PC-3 (cell line): ENCODE results near the gene ACKR1. TPM values are rescaled to one million over a fixed set of nuclear protein-coding genes. Genes with fewer than 3 reads are reported as not detected.
A peak's percentile ranks its signal among the peaks of the same experiment; 100 is the strongest.

Experiments
- ATAC-seq: fragments of 200-7000 bp; cut with Tn5 transposase; 2 replicates; pipeline ENCODE4 v1.9.1; 2020; ENCODE audit warnings: mild to moderate bottlenecking, moderate library complexity
- BruUV-seq: library from RNA; stranded (reverse); fragments of 400-500 nt; replicated peaks from 2 replicates; lab custom pipeline; 2021; lab: Mats Ljungman, UMichigan
- CTCF ChIA-PET: fragments of 300-600 bp; sonication (Branson Sonifier 250); formaldehyde crosslinking; loops from one replicate; lab custom pipeline; 2022; ENCODE audit warnings: antibody characterized with exemption; lab: Charles Lee
- POLR2A ChIA-PET: fragments of 300-600 bp; sonication (Branson Sonifier 250); formaldehyde crosslinking; loops from one replicate; lab custom pipeline; 2022; ENCODE audit warnings: antibody characterized with exemption; ENCODE audit not compliant: unreplicated experiment; lab: Charles Lee
- DNase-seq: peaks from one replicate; pipeline ENCODE4 v3.0.0-alpha.2; 2015
- H2AFZ ChIP-seq: fragments of 300-600 bp; sonication (generic); 2 replicates; pipeline ENCODE4 v1.6.0; 2016; ENCODE audit warnings: antibody characterized with exemption, low read length
- H3F3A ChIP-seq: fragments of 300-600 bp; sonication (generic); one replicate; pipeline ENCODE4 v1.6.0; 2017; ENCODE audit warnings: antibody characterized with exemption, low read length, control low read depth, mild to moderate bottlenecking; ENCODE audit not compliant: unreplicated experiment
- H3K27ac ChIP-seq: fragments of 300-600 bp; sonication (generic); 2 replicates; pipeline ENCODE4 v1.5.1; 2016; ENCODE audit warnings: mild to moderate bottlenecking, low read length
- H3K27me3 ChIP-seq: fragments of 300-600 bp; sonication (generic); 2 replicates; pipeline ENCODE4 v1.6.1; 2016; ENCODE audit warnings: low read length, mixed read lengths
- H3K36me3 ChIP-seq: fragments of 300-600 bp; sonication (generic); 2 replicates; pipeline ENCODE4 v1.6.1; 2016; ENCODE audit warnings: low read depth, mixed run types, low read length, mixed read lengths
- H3K4me1 ChIP-seq: fragments of 300-600 bp; sonication (generic); 2 replicates; pipeline ENCODE4 v1.5.1; 2016; ENCODE audit warnings: low read length; ENCODE audit not compliant: insufficient read depth
- H3K4me2 ChIP-seq: fragments of 300-600 bp; sonication (generic); 2 replicates; pipeline ENCODE4 v1.6.0; 2016; ENCODE audit warnings: low read length
- H3K4me3 ChIP-seq: fragments of 300-600 bp; sonication (generic); 2 replicates; pipeline ENCODE4 v1.5.1; 2016; ENCODE audit warnings: mild to moderate bottlenecking, low read length, mixed read lengths
- H3K79me2 ChIP-seq: fragments of 300-600 bp; sonication (generic); 2 replicates; pipeline ENCODE4 v1.6.1; 2017; ENCODE audit warnings: low read length, mixed read lengths
- H3K9ac ChIP-seq: fragments of 300-600 bp; sonication (generic); 2 replicates; pipeline ENCODE4 v1.6.0; 2016; ENCODE audit warnings: mild to moderate bottlenecking, low read length
- H3K9me2 ChIP-seq: fragments of 300-600 bp; sonication (generic); replicated peaks from 2 replicates; pipeline ENCODE4 v1.6.1; 2016; ENCODE audit warnings: mixed run types, low read length, mixed read lengths
- H3K9me3 ChIP-seq: fragments of 300-600 bp; sonication (generic); 2 replicates; pipeline ENCODE4 v1.6.1; 2016; ENCODE audit warnings: low read length, mixed read lengths
- H4K20me1 ChIP-seq: fragments of 300-600 bp; sonication (generic); 2 replicates; pipeline ENCODE4 v1.6.1; 2016; ENCODE audit warnings: low read length, mixed read lengths
- CTCF ChIP-seq: fragments of 300-600 bp; sonication (generic); conservative IDR thresholded peaks from 2 replicates; pipeline ENCODE4 v1.5.1; 2017; ENCODE audit warnings: antibody characterized with exemption, low read depth, mild to moderate bottlenecking, low read length
- EZH2 ChIP-seq: fragments of 300-600 bp; sonication (generic); IDR thresholded peaks from one replicate; pipeline ENCODE4 v1.6.1; 2017; ENCODE audit warnings: antibody characterized with exemption, mild to moderate bottlenecking, low read length; ENCODE audit not compliant: unreplicated experiment
- EZH2phosphoT487 ChIP-seq: fragments of 300-600 bp; sonication (generic); IDR thresholded peaks from 2 replicates; pipeline ENCODE4 v1.6.1; 2018; ENCODE audit warnings: mild to moderate bottlenecking, antibody characterized with exemption, low read length, borderline replicate concordance
- intact Hi-C: fragments of 100-400 bp; cut with micrococcal nuclease; formaldehyde crosslinking; loops from 2 replicates; pipeline ENCODE4 v1.9.0; 2023
- total RNA-seq: library from RNA; depleted of rRNA; stranded (reverse); fragments of >200 nt; gene quantifications from 2 replicates; pipeline ENCODE4 v1.2.3, GENCODE V29; 2014

Gene ACKR1
- total RNA-seq, 1 experiment from 2014 or later: not detected

- Histone ChIP-seq H3K79me2 (no peaks in the 10 kb centered on the region), H3K4me1 (peaks cover 4% of the 10 kb centered on the region; the same call in 1 of the 2 replicates), H3K36me3 (no peaks in the 10 kb centered on the region), H2AFZ (no peak overlapping the region), H3K27me3 (peaks cover 46% of the 10 kb centered on the region), H3K27ac (no peak overlapping the region), H3K4me2 (no peak overlapping the region), H3K9ac (no peak overlapping the region), H3K4me3 (no peak overlapping the region), H4K20me1 (no peaks in the 10 kb centered on the region), H3K9me3 (no peaks in the 10 kb centered on the region), H3K9me2 (no peaks in the 10 kb centered on the region), H3F3A (no peaks in the 10 kb centered on the region)
- no TSS peak for BruUV-seq
- 0 out of 2 replicates have a peak, but pooled peaks have one; percentile 32 for ATAC-seq
- intact Hi-C loops: loop anchor here (5.0 kb wide), 2 partner anchors 565 to 680 kb away; no protein-coding TSS in a partner anchor
- ChIA-PET CTCF (no interaction called here), POLR2A (interaction anchor here (0.7 kb wide), 1 partner anchor 1810 kb away, joined by 7 read pairs; no protein-coding TSS in a partner anchor)
- no peak for DNase-seq
- TF ChIP-seq EZH2phosphoT487 (no peak), CTCF (no peak), EZH2 (no peak)
Observed at GRCh38 chr1:159212596-159212995, 7.9 kb downstream of the ACKR1 start.

GRCh38 chr1:159214149-159214760 is 9.6 kb downstream of the ACKR1 start:
- intact Hi-C loops: loop anchor here (1.0 to 5.0 kb wide), 3 partner anchors 53 to 678 kb away; no protein-coding TSS in a partner anchor
- DNase-seq (peak; percentile 72), ATAC-seq (peak; percentile 74)
- H3K27ac ChIP-seq: no peak overlapping the region
- H3K9me2 ChIP-seq: no peaks in the 10 kb centered on the region
- H3K27me3 ChIP-seq: peaks cover 29% of the 10 kb centered on the region
- H3K4me1 ChIP-seq: peaks cover 4% of the 10 kb centered on the region; the same call in 1 of the 2 replicates
- TF ChIP-seq EZH2: no peak
- TF ChIP-seq CTCF: peak; percentile 92
- BruUV-seq: no TSS peak
- H3F3A ChIP-seq: no peaks in the 10 kb centered on the region
- H3K4me2 ChIP-seq: no peak overlapping the region
- H3K79me2 ChIP-seq: no peaks in the 10 kb centered on the region
- H2AFZ ChIP-seq: no peak overlapping the region
- CTCF ChIA-PET: interaction anchor here (0.8 to 1.9 kb wide), 5 partner anchors 8 to 54 kb away, joined by 3 to 12 read pairs (median 6); no protein-coding TSS in a partner anchor
- H3K9ac ChIP-seq: no peak overlapping the region
- no peak overlapping the region for H3K4me3 ChIP-seq
- H3K9me3 ChIP-seq: no peaks in the 10 kb centered on the region
- no peaks in the 10 kb centered on the region for H4K20me1 ChIP-seq
- H3K36me3 ChIP-seq: no peaks in the 10 kb centered on the region
- POLR2A ChIA-PET: no interaction called here
